Measurements from ENCODE around the gene LY6G6C.

GRCh38 chr6:31761343-31761742, 39.8 kb upstream of the LY6G6C start:
- TF ChIP-seq CTCF (conservative IDR thresholded peaks at IDR 0.05; ENCODE audit: low read depth, low read length) (no peak), RCOR1 (IDR thresholded peaks at IDR 0.05; ENCODE audit: insufficient replicate concordance, low read length) (no peak), NFE2L2 (IDR thresholded peaks at IDR 0.05; ENCODE audit: low read depth, low read length) (no peak), BHLHE40 (IDR thresholded peaks at IDR 0.05; ENCODE audit: low read depth, low read length) (no peak), CHD1 (IDR thresholded peaks at IDR 0.05; ENCODE audit: low read depth, low read length) (no peak), FOS (IDR thresholded peaks at IDR 0.05; ENCODE audit: low read depth, low read length) (no peak), POLR2A (IDR thresholded peaks at IDR 0.05; ENCODE audit: low read depth, low read length) (no peak), CEBPB (IDR thresholded peaks at IDR 0.05; ENCODE audit: low read depth, low read length) (no peak), USF2 (IDR thresholded peaks at IDR 0.05; ENCODE audit: low read depth, low read length) (no peak), ELK1 (IDR thresholded peaks at IDR 0.05; ENCODE audit: borderline replicate concordance, low read depth, low read length) (no peak), SMC3 (IDR thresholded peaks at IDR 0.05; ENCODE audit: low read depth, low read length) (no peak), MAZ (IDR thresholded peaks at IDR 0.05; ENCODE audit: borderline replicate concordance, low read depth, low read length) (no peak), MAFK (IDR thresholded peaks at IDR 0.05; ENCODE audit: low read depth, low read length) (no peak), RAD21 (IDR thresholded peaks at IDR 0.05; ENCODE audit: low read length) (no peak)
